K562 (cell line): ENCODE measurements around the gene SCARF2. TPM values are rescaled to one million over a fixed set of nuclear protein-coding genes. Genes with fewer than 3 reads are reported as not detected.

Experiments
- ARID2 ChIP-seq: fragments of 450-650 bp; IDR thresholded peaks from 2 replicates; pipeline ENCODE4 v1.6.1; 2017; ENCODE audit warnings: antibody characterized with exemption, mild to moderate bottlenecking
- CC2D1A ChIP-seq: fragments of 450-650 bp; IDR thresholded peaks from 2 replicates; pipeline ENCODE4 v1.6.1; 2017; ENCODE audit warnings: mild to moderate bottlenecking
- CXXC5 ChIP-seq: fragments of 250-450 bp; sonication (Bioruptor Pico); IDR thresholded peaks from 2 replicates; pipeline ENCODE4 v1.8.0; 2022; ENCODE audit warnings: inconsistent platforms, mild to moderate bottlenecking, moderate library complexity
- EWSR1 ChIP-seq: fragments of 450-650 bp; IDR thresholded peaks from 2 replicates; pipeline ENCODE4 v1.6.1; 2018; ENCODE audit warnings: borderline replicate concordance, mild to moderate bottlenecking, low read depth, moderate library complexity; ENCODE audit not compliant: partially characterized antibody
- GTF2F1 ChIP-seq: IDR thresholded peaks from 2 replicates; pipeline ENCODE4 v1.6.1; 2011; ENCODE audit warnings: low read depth, low read length, improper control_type of control experiment
- HMG20B ChIP-seq: fragments of 250-450 bp; sonication (Bioruptor Pico); IDR thresholded peaks from 2 replicates; pipeline ENCODE4 v1.5.0; 2021; ENCODE audit warnings: mild to moderate bottlenecking
- HMGN3 ChIP-seq: IDR thresholded peaks from 2 replicates; pipeline ENCODE4 v1.6.1; 2011; ENCODE audit warnings: borderline replicate concordance, low read depth, mild to moderate bottlenecking, mixed read lengths, low read length; ENCODE audit not compliant: insufficient read length; ENCODE audit errors: extremely low read depth
- HNRNPUL1 ChIP-seq: fragments of 200-400 bp; formaldehyde crosslinking; IDR thresholded peaks from 2 replicates; pipeline ENCODE4 v1.6.1; 2017; ENCODE audit warnings: low read length
- IFI16 ChIP-seq: fragments of 250-450 bp; sonication (Bioruptor Pico); IDR thresholded peaks from 2 replicates; pipeline ENCODE4 v2.1.2; 2022; ENCODE audit warnings: mild to moderate bottlenecking, inconsistent platforms
- L3MBTL2 ChIP-seq: fragments of 450-650 bp; IDR thresholded peaks from 2 replicates; pipeline ENCODE4 v1.6.1; 2016; ENCODE audit warnings: mild to moderate bottlenecking, moderate library complexity
- MECOM ChIP-seq: fragments of 250-450 bp; sonication (Bioruptor Pico); IDR thresholded peaks from 2 replicates; pipeline ENCODE4 v1.8.0; 2022; ENCODE audit warnings: inconsistent platforms
- MEIS2 ChIP-seq: fragments of 450-650 bp; IDR thresholded peaks from 2 replicates; pipeline ENCODE4 v1.6.1; 2014; ENCODE audit warnings: mild to moderate bottlenecking; ENCODE audit not compliant: partially characterized antibody
- NR2C1 ChIP-seq, 2 experiments: fragments of 450-650 bp; IDR thresholded peaks; 2 replicates each; pipeline ENCODE4 v1.6.1; 2017; ENCODE audit warnings: mild to moderate bottlenecking in 2 of 2, antibody characterized with exemption in 1 of 2, inconsistent platforms in 1 of 2, missing compliant biosample characterization in 1 of 2, missing genetic modification characterization in 1 of 2
- PPARD ChIP-seq: fragments of 250-450 bp; sonication (Bioruptor Pico); IDR thresholded peaks from 2 replicates; pipeline ENCODE4 v1.8.0; 2022; ENCODE audit warnings: inconsistent platforms, mild to moderate bottlenecking, moderate library complexity
- PTBP1 ChIP-seq: fragments of 200-400 bp; formaldehyde crosslinking; IDR thresholded peaks from 2 replicates; pipeline ENCODE4 v1.6.1; 2017; ENCODE audit warnings: low read depth, low read length
- SAFB ChIP-seq: fragments of 200-400 bp; formaldehyde crosslinking; IDR thresholded peaks from 2 replicates; pipeline ENCODE4 v1.6.1; 2017; ENCODE audit warnings: low read depth, low read length, borderline replicate concordance
- SMARCA4 ChIP-seq: fragments of 450-650 bp; IDR thresholded peaks from 2 replicates; pipeline ENCODE4 v1.6.1; 2016
- TAL1 ChIP-seq: fragments of 450-650 bp; IDR thresholded peaks from 2 replicates; pipeline ENCODE4 v1.6.1; 2016; ENCODE audit warnings: mild to moderate bottlenecking
- THAP12 ChIP-seq: fragments of 250-450 bp; sonication (Bioruptor Pico); IDR thresholded peaks from 2 replicates; pipeline ENCODE4 v1.9.0; 2021; ENCODE audit warnings: mild to moderate bottlenecking, inconsistent platforms
- VEZF1 ChIP-seq: fragments of 200-800 bp; sonication (Bioruptor generic); IDR thresholded peaks from 2 replicates; pipeline ENCODE4 v1.6.1; 2017; ENCODE audit warnings: missing genetic modification characterization, missing compliant biosample characterization
- ZNF217 ChIP-seq: sonication (generic); formaldehyde crosslinking; IDR thresholded peaks from 2 replicates; pipeline ENCODE4 v1.8.0; 2022; ENCODE audit warnings: mild to moderate bottlenecking, missing genetic modification reagents
- ZNF3 ChIP-seq: fragments of 250-450 bp; sonication (Bioruptor Pico); IDR thresholded peaks from 2 replicates; pipeline ENCODE4 v1.5.0; 2021; ENCODE audit warnings: mild to moderate bottlenecking, moderate library complexity
- ZNF347 ChIP-seq: fragments of 450-650 bp; formaldehyde crosslinking; IDR thresholded peaks from 2 replicates; pipeline ENCODE4 v1.4.0; 2020; ENCODE audit warnings: low read depth, mild to moderate bottlenecking, moderate library complexity
- ZNF740 ChIP-seq, 3 experiments: fragments of 200-800 bp in 1 of 3; sonication (Bioruptor generic) in 1 of 3; sonication (generic) in 1 of 3; formaldehyde crosslinking in 1 of 3; IDR thresholded peaks; 2 replicates each; pipeline versions ENCODE4 v1.6.1 to v1.8.0; 2016 to 2022; ENCODE audit warnings: mild to moderate bottlenecking in 2 of 3, missing compliant biosample characterization in 2 of 3, missing genetic modification characterization in 2 of 3, missing genetic modification reagents in 1 of 3
- polyA plus RNA-seq, 8 experiments: library from polyadenylated mRNA; depleted of rRNA in 4 of 8; stranded (reverse) in 5 of 8; unstranded in 3 of 8; fragments of >200 nt; fragmentation: Nextera tagmentation in 2 of 8; fragmentation: Illumina TruSeq in 1 of 8; extraction: Ambion mirVana in 2 of 8; extraction: Trizol in 1 of 8; gene quantifications; 2 replicates each; pipeline versions ENCODE4 v1.2.1 to v1.2.3, GENCODE V29; 2011 to 2014; ENCODE audit warnings: inconsistent platforms in 1 of 8, missing spikeins in 1 of 8
- total RNA-seq, 7 experiments: library from RNA; depleted of rRNA in 6 of 7; stranded (reverse); fragments of >200 nt in 6 of 7; fragmentation: Illumina TruSeq in 2 of 7; extraction: Trizol in 2 of 7; gene quantifications; 2 replicates each; pipeline versions ENCODE4 v1.2.1 to v1.2.3, GENCODE V29; 2011 to 2021; ENCODE audit warnings: low replicate concordance in 1 of 7

Gene SCARF2
- total and polyA plus RNA-seq, 9 of the 15 experiments (the other 6 are each of a cell fraction or from before 2014, with no cell fraction given), result 0.06 to 0.32 (median 0.21) TPM; not detected in 5

GRCh38 chr22:20418211-20418788 is 19.3 kb downstream of the SCARF2 start (continued):
- no peak for TF ChIP-seq MEIS2
- TF ChIP-seq ZNF217, result no peak
- no peak for TF ChIP-seq ZNF3
- no peak for TF ChIP-seq GTF2F1
- no peak for TF ChIP-seq HNRNPUL1
- no peak for TF ChIP-seq SMARCA4
- peak; percentile 81 for TF ChIP-seq THAP12 (CRISPR knock-in tag)
- TF ChIP-seq MECOM, result no peak
- peak; percentile 78 for TF ChIP-seq VEZF1 (CRISPR knock-in tag)
- TF ChIP-seq PPARD (CRISPR knock-in tag), result no peak
- no peak for TF ChIP-seq PTBP1
- TF ChIP-seq ZNF740 (CRISPR knock-in tag; IDR thresholded peaks at IDR 0.05), result peak; percentile 72; the same call in 1 of the 2 replicates
- TF ChIP-seq ZNF740 (tag; IDR thresholded peaks at IDR 0.05), result no peak
- no peak for TF ChIP-seq ZNF347
- no peak for TF ChIP-seq IFI16
- no peak for TF ChIP-seq HMG20B
- peak; percentile 96 for TF ChIP-seq L3MBTL2
- TF ChIP-seq CC2D1A, result peak; percentile 98
- TF ChIP-seq HMGN3, result peak; percentile 87
- TF ChIP-seq ARID2, result peak; percentile 99
- peak; percentile 92 for TF ChIP-seq CXXC5
- TF ChIP-seq EWSR1, result no peak
- TF ChIP-seq SAFB, result no peak; the same call in 1 of the 2 replicates
- TF ChIP-seq TAL1, result no peak
- TF ChIP-seq NR2C1 (IDR thresholded peaks at IDR 0.05), result no peak
- TF ChIP-seq NR2C1 (tag; IDR thresholded peaks at IDR 0.05), result no peak
